Astrocyte (in vitro differentiated cells and primary cell): ENCODE measurements around the gene SYCN.

Source experiments
- EZH2 ChIP-seq: IDR thresholded peaks from 2 replicates; pipeline ENCODE4 v1.6.1; 2012; ENCODE audit warnings: mild to moderate bottlenecking, low read length, inconsistent platforms; ENCODE audit not compliant: insufficient read depth
- TF ChIP-seq, protein P1 (sequence below): IDR thresholded peaks from 2 replicates; pipeline ENCODE4 v1.5.1; 2011; ENCODE audit warnings: low read depth, mild to moderate bottlenecking, inconsistent platforms, low read length, moderate library complexity; ENCODE audit not compliant: insufficient read depth

DNA sequence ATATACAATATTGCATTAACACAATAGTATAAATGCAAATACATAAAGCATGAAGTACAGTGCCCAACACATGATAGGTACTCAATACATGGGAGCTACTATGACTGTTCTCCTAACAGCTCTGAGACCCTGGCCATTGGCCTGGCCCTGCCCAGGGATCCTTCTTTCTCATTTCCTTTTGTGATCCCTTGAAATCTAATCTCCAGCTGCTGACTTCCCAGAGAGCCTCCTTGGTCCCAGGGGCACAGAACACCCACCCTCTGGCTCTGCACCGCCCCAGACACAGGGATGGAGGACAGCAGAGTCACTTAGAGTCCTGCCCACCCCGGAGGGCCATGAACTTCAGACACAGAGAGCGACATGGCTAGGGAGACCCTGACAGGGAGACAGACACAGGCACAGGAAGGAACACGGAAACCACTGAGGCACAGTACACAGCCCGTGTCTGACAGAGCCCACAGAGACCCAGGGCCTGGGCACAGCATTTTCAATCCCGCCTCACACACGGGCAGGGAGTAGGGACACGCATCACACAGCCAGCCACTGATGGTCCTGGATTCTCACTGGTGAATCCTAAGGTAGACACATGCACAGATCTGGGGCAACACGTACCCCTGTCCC is 4.2 kb upstream of the SYCN start:
- TF ChIP-seq, protein P1, sequence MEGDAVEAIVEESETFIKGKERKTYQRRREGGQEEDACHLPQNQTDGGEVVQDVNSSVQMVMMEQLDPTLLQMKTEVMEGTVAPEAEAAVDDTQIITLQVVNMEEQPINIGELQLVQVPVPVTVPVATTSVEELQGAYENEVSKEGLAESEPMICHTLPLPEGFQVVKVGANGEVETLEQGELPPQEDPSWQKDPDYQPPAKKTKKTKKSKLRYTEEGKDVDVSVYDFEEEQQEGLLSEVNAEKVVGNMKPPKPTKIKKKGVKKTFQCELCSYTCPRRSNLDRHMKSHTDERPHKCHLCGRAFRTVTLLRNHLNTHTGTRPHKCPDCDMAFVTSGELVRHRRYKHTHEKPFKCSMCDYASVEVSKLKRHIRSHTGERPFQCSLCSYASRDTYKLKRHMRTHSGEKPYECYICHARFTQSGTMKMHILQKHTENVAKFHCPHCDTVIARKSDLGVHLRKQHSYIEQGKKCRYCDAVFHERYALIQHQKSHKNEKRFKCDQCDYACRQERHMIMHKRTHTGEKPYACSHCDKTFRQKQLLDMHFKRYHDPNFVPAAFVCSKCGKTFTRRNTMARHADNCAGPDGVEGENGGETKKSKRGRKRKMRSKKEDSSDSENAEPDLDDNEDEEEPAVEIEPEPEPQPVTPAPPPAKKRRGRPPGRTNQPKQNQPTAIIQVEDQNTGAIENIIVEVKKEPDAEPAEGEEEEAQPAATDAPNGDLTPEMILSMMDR = no peak
- TF ChIP-seq EZH2 = no peak
